ENCODE data around the gene C1orf159.
"Not testable (repeated sequence)": the region's sequence is repeated elsewhere in the genome, so short reads cannot be mapped to it uniquely, and the experiment has no call there.

The C1orf159 gene

DNA sequence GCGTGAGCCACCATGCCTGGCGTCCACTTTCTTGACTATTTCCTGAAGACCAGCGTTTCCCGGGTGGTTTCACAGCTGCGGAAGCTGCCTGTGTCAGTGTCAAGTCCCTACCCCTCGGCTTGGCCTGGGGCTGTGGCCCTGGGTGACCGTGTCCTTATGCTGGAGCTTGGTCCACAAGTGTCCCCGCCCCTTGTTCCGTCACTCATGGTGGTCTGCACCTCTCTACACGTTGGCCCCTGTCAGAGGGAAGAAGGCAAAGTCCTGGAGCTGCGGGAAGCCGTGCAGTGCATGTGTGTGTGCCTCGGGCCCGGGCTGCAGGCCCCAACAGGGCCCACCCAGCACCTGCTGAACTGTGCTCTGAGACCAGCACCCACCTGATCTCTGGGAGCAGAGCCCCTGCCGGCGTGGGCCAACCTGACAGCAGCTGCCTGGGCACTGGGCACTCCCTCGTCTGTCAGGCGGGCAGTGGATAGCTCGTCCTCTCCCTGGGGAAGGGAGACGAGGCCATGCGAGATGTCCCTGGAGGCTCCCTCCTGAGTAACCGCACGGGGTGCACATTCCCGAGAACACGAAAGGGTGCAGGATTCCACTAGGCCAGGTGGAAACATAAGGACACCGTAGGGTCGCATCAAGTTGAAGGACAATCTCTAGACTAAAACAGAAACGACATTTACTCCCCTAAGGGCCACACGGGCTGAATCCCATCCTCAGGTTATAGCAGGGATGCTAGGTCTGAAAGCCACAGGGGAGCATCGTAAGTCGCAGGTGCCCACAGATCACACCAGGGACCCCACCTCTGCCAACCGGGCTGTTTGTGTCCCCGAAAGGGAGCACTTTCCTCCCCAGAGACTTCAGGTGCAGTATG lies 2.4 kb upstream of the C1orf159 start:
- no peak for DNase-seq (ENCODE audit: low read depth, low spot score)

DNA sequence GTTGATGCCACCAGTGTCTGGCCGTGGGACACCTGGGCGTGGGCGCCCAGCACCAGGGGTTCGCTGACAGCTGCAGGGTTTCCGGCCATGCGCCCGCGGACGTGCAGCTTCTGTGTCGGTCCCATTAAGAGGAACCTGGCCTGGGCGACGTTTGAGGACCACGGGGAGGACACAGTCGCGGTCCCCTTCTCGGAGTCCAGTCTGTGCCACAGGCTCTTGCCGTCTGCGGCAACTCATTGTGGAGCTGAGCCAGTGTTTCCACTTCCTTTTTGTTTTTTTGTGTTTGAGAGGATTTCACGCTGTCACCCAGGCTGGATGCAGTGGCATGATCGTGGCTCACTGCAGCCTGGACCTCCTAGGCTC lies 1.6 kb upstream of the C1orf159 start:
- DNase-seq (ENCODE audit: low read depth, low spot score), result no peak

DNA sequence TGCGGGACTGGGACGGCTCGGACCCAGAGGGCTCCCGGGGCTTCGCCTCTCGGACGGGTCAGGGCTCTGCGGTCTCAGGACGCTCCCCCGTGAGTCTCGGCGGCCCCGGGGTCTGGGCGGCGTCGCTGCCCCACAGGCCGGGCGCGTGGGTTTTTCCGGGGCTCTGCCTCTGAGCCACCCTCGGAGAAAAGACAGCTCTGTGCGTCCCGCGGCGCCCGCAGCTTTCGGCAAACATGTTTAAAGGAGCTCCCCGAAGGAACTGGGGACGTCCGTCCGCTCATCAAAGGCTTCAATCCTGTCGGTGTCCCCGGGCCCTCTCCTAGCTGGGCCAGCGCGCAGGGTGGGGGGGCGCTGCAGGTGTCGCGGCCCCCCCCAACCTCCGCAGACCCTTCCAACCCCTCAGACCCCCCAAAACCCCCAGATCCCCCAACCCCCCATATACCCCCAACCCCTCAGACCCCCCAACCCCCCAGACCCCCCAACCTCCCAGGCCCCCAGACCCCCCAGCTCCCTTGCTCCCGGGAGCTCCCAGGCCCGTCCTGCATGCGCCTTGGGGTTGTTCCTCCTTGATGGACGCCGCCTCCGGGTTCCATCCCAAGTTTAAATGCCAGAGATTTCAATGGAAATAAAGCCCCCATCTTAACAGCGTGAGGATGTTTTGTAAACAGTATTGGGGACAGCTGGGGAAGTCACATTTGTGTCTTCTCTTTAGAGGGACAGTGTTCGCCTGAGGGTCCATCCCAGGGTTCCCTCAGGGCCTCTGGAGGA lies 996 bp upstream of the C1orf159 start:
- no peak for DNase-seq (ENCODE audit: low read depth, low spot score)

DNA sequence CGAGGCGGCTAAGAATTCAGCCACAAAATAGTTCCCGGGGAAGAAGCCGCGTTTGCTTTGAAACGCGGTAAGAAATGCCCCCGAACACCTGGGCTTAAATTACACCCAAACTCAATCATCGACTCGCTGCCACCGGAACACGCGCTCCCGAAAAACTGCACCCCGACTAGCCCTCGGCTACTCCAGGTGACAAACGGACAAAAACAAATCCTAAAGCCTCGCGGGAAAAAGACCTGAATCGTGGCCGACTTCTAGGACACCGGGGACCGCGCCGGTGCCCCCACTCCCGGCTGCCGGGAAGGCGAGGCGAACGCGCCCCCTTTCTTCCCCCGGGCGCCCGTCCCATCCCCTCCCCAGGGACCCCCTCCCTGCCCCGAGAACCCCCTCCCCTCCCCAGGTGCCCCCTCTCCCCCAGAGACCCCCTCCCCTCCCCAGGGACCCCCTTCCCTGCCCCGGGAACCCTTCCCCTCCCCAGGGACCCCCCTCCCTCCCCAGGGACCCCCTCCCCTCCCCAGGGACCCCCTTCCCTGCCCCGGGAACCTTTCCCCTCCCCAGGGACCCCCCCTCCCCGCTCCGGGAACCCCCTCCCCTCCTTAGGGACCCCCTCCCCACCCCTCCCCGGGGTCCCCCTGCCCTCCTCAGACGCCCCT lies 628 bp downstream of the C1orf159 start:
- no peak for DNase-seq (ENCODE audit: low read depth, low spot score)

DNA sequence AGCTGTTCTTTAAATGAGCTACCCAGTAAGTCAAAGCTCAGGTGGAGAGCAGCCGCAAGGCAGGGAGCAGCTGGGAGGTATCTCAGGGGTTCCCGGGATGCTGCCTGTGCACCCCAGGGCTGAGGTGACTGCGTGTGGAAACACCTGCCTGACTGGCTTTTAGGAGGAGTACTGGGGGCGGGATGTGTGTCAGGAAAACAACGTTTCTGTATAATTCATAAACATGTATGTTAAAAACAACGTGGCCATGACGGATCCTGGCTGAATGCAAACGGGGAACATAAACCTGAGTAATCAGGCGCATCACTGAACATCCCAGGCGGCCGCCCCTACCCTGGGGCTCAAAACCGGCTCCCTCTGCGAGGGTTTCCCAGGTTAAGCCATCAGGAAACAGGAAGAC lies 1.5 kb downstream of the C1orf159 start:
- DNase-seq (ENCODE audit: low read depth, low spot score), result no peak

DNA sequence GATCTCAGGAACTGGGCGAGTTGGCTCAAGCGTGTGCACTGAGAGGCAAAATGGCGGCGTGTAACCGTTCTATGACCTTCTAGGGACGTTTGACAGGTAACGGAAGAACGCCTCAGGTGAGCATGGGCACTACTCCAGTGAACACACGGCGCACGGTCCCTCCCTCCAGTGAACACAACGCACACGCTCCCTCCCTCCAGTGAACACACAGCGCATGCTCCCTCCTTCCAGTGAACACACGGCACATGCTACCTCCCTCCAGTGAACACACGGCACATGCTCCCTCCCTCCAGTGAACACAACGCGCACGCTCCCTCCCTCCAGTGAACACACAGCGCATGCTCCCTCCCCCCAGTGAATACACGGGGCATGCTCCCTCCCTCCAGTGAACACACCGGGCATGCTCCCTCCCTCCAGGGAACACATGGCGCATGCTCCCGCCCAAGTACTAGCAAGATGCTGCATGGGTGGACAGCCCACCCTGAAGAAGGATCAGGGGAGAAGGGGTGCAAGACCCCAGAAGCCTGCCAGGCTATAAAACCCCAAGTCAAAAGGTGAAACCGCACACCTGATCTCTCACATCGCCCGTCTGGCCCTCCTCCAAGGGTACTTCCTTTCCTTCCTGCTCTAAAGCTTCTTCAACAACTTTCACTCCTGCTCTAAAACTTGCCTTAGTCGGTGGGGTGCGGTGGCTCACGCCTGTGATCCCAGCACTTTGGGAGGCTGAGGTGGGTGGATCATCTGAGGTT lies 3.5 kb downstream of the C1orf159 start:
- DNase-seq (ENCODE audit: low read depth, low spot score), result no peak

DNA sequence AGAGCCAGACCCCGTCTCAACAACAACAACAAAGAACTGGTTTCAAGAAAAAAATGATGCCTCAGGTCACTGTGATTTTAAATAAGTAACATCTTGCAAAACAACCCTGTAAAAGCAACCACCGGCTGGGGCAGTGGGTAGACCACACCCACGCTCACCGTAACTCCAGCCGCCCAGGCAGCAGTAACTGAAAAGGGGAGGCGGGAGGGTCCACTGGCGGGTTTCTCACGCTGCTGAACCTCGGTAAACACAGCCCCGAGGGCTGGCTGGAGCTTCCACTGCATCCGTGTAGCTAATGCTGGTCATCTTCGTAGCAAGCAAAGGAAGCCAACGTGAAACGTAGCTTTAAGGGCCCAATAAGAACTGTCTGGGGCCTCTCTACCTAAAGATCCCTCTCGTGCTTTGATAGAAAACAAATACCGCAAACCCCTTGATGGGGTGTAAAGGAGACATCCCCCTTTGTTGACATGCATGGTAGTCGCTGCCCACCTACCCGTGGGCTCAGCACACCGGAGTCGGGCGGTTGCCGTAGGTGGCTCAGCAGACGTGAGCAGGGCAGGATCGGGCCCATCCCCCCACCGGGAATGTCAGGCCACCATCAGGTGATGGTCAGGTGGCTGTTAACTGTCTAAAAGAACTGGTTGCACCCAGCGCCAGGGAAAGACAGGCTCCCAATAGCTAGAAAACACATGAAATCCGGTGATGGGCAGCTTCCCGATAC lies 4.2 kb downstream of the C1orf159 start:
- no peak for DNase-seq (ENCODE audit: low read depth, low spot score)

DNA sequence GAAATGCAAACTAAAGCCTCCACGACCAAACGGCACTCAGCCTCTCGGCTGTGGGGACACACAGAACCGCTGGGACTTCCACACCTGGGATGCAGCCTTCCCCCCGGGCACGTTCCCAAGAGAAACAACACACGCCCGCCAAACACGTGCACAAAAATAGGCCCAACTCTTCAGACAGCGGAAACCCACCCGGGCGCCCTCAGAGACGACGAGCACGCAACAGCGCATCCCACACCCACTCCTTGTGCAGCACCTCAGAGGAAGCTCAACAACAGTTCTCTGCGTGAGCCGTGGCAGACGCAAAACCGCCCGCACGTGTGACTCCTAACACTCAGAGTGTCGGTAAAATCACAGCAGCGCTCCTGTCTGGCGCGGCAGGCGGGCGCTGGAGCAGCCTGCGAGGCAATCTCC lies 5.3 kb downstream of the C1orf159 start:
- DNase-seq (ENCODE audit: low read depth, low spot score), result no peak

DNA sequence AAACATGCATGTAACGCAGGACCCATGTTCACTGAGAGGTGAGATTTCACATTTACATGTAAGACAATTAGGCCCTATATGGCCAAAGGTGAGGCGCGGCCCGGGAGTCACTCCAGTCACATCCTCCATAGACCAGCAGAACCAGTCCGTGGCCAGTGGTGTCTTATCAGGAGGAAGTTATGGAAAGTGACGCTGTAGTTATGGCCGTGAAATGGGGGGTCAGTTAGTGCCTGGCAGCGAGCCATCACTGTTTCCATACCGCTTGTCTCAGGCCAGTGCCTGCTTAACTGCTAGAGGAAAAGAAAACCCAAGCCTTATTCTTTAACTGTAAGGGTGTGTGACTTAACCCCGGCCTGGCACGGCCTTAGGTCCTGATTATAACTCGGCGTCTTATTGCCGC lies 6.1 kb downstream of the C1orf159 start:
- DNase-seq (ENCODE audit: low read depth, low spot score), result no peak

DNA sequence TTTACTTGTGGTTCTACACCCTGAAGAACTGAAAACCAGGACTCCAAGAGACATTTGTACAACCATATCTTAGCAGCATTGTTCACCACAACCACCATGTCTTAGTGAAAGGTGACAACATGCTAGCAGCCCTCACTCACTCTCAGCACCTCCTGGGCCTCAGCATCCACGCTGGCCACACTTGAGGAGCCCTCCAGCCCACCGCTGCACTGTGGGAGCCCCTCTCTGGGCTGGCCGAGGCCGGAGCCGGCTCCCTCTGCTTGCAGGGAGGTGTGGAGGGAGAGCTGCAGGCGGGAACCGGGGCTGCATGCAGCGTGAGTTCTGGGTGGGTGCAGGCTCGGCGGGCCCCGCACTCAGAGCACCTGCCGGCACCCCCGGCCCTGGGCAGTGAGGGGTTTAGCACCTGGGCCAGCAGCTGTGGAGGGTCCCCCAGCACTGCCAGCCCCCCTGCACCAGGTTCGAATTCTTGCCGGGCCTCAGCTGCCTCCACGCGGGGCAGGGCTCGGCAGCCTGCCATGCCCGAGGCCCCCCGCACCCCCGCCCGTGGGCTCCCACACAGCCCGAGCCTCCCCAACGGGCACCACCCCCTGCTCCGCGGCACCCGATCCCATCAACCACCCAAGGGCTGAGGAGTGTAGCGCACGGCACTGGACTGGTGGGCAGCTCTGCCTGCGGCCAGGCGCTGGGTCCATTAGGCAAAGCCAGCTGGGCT lies 9.2 kb downstream of the C1orf159 start:
- DNase-seq (ENCODE audit: low read depth, low spot score), result no peak

DNA sequence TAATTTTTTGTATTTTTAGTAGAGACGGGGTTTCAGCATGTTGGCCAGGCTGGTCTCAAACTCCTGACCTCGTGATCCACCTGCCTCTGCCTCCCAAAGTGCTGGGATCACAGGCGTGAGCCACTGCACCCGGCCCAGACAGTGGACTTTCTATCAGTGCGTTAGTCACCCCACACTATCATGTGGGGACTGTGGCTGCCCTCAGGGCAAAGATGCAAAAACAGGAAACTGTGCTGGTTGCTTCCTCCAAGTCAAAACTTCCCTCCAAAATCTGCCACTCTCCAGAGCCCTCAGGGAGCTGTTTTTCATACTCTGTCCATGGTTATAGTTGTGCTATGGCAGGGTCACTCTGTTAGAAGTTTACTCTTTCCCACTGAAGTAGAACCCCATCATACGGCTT lies 11.7 kb downstream of the C1orf159 start:
- DNase-seq (ENCODE audit: low read depth, low spot score), result not testable (repeated sequence)

DNA sequence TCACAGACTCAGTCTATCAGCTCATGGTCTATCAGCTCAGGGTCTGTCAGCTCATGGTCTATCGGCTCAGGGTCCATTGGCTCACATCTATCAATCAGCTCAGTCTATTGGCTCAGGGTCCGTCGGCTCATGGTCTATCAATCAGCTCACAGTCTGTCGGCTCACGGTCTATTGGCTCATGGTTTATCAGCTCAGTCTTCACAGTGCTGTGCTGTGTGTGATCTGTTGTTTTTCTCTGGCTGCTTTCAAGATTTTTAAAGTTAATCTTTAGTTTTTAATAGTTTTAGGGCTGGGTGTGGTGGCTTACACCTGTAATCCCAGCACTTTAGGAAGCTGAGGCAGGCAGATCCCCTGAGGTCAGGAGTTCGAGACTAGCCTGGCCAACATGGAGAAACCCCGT lies 14.4 kb downstream of the C1orf159 start:
- DNase-seq (ENCODE audit: low read depth, low spot score), result no peak

DNA sequence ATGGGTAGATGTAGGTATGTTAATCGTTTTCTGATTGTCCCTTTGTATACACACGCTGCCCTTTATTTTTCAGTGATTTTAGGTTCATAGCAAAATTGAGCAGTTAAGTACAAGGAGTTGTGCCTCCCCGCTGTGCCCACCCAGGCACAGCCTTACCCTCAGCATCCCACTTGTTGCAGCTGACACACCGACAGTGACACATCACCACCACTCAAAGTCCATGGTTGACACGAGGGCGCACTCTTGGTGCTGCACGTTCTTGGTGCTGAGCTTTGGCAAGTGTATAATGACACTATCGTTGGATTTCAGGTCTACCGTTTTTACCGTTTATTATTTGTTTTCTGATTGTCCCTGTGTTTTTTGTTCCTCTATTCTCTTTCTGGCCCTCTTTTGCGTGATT lies 15.6 kb downstream of the C1orf159 start:
- no peak for DNase-seq (ENCODE audit: low read depth, low spot score)

DNA sequence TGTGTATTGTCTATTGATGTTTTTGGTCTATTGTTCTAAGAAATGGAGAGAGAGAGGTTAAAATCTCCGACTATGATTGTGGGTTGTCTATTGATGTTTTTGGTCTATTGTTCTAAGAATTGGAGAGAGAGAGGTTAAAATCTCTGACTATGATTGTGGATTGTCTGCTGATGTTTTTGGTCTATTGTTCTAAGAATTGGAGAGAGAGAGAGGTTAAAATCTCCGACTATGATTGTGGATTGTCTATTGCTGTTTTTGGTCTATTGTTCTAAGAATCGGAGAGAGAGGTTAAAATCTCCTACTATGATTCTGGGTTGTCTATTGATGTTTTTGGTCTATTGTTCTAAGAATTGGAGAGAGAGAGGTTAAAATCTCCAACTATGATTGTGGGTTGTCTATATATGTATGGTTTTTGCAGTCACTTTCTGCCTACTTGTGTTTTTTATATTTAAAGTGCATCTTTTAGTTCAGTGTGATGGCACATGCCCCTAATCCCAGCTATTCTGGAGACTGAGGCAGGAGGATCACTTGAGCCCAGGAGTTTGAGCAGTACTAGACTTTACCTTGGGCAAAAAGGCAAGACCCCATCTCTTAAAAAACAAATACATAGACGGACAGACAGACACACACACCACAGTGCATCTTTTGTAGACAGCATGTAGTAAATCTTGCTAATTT lies 16.2 kb downstream of the C1orf159 start:
- no peak for DNase-seq (ENCODE audit: low read depth, low spot score)

DNA sequence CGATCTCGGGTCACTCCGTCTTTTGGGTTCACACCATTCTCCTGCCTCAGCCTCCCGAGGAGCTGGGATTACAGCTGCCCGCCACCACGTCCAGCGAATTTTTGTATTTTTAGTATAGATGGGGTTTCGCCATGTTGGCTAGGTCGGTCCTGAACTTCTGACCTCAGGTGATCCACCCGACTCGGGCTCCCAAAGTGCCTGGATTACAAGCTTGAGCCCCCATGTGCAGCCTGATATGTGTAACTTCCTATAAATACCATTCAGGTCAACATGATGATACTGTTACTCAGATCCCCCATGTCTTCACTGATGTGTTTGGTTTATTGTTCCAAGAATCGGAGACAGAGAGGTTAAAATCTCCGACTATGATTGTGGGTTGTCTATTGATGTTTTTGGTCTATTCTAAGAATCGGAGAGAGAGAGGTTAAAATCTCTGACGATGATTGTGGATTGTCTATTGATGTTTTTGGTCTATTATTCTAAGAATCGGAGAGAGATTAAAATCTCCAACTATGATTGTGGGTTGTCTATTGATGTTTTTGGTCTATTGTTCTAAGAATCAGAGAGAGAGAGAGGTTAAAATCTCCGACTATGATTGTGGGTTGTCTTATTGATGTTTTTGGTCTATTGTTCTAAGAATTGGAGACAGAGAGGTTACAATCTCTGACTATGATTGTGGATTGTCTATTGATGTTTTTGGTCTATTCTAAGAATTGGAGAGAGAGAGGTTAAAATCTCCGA lies 17.0 kb downstream of the C1orf159 start:
- DNase-seq (ENCODE audit: low read depth, low spot score), result no peak

DNA sequence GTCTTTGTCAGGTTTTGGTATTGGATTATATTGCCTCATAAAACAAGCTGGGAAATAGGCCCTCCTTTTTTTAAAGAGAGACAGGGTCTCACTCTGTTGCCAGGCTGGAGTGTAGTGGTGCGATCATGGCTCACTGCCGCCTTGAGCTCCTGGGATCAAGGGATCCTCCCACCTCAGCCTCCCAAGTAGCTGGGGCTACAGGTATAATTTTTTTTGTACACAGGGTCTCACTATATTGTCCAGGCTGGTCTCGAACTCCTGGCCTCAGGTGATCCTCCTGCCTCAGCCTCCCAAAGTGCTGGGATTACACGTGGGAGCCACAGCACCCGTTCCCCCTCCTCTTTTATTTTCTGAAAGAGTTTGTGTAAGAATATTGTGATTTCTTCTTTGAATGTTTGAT lies 19.8 kb downstream of the C1orf159 start:
- not testable (repeated sequence) for DNase-seq (ENCODE audit: low read depth, low spot score)

DNA sequence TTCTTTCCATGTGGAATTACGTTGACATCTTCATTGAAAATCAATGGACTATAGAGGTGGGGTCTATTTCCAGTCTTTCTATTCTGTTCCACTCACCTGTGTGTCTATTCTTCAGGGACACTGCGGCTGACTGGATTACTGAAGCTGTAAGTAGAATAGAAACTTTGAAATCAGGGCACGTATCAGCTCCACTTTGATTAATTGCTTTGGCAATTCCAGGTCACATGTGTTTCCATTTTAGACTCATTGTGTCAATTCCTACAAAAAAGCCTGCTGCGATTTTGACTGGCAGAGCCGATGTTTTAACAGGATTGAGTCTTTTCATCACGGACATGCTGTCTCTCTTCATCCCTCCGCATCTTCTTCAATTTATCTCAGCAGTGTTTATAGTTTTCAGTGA lies 20.9 kb downstream of the C1orf159 start:
- no peak for DNase-seq (ENCODE audit: low read depth, low spot score)

DNA sequence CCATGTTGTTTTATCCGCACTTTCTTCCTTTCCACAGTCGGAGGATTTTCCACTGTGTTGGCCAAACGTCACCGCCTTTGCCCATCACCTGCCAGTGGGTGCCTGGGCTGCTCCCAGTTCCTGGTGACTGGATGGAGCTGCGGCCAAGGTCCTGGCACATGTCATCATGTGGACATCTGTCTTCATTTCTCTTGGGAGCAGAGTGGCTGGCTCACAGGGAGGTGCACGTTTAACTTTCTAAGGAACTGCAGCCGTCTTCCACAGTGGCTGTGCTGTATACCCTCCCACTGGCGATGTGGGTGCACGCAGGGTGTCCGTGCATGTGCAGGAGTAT lies 22.3 kb downstream of the C1orf159 start:
- no peak for DNase-seq (ENCODE audit: low read depth, low spot score)

DNA sequence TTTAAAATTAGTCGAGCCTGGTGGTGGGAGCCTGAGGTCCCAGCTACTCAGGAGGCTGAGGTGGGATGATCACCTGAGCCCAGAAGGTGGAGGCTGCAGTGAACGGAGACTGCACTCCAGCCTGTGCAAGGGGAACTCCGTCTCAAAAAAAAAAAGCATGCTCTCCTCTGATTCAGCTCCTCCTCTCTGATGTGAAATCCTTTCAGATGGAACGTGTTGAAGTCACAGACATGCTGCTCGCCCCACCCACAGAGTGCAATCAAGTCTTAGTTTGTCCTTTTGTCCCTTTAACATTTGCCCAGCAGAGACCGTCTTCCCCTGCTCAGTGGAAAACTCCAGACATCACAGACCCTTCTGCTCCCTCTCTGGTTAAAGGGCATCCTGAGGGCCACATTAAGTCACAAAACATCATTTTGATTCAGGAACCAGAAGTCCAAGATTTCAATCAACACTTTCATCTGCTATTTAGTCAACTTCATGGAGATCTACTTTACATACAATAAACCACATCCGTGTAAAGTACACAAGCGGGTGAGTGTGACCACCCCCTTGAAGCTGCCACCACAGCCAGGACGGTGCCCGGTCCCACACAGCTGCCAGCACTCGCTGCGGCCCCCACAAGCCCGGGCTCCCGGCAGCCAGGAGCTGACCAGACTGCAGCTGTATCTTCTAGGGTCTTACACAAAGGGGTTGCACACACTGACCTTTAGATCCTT lies 22.8 kb downstream of the C1orf159 start:
- no peak for DNase-seq (ENCODE audit: low read depth, low spot score)
